Astrocyte (in vitro differentiated cells and primary cell): ENCODE data around the gene CWH43. TPM values are rescaled to one million over a fixed set of nuclear protein-coding genes. Genes with fewer than 3 reads are reported as not detected.

ENCODE experiments used
- DNase-seq: peaks from one replicate; pipeline ENCODE4 v3.0.0-alpha.2; 2010; ENCODE audit warnings: low read depth
- FAIRE-seq: peaks from 2 replicates; lab custom pipeline; 2011; peaks lifted over from hg19 to GRCh38; lab: Jason Lieb, UNC
- H2AFZ ChIP-seq: 2 replicates; pipeline ENCODE4 v1.6.0; 2012; ENCODE audit warnings: low read depth, low read length, inconsistent platforms
- H3K27ac ChIP-seq: 2 replicates; pipeline ENCODE4 v1.5.1; 2011; ENCODE audit warnings: low read depth, low read length, inconsistent platforms
- H3K27me3 ChIP-seq: 2 replicates; pipeline ENCODE4 v1.6.0; 2011; ENCODE audit warnings: low read length, inconsistent platforms; ENCODE audit not compliant: insufficient read depth
- H3K36me3 ChIP-seq: 2 replicates; pipeline ENCODE4 v1.5.1; 2011; ENCODE audit warnings: low read length, inconsistent platforms; ENCODE audit not compliant: insufficient read depth
- H3K4me1 ChIP-seq: 2 replicates; pipeline ENCODE4 v1.5.1; 2011; ENCODE audit warnings: low read length, inconsistent platforms; ENCODE audit not compliant: insufficient read depth
- H3K4me2 ChIP-seq: 2 replicates; pipeline ENCODE4 v1.6.0; 2012; ENCODE audit warnings: low read length, inconsistent platforms
- H3K4me3 ChIP-seq: 2 replicates; pipeline ENCODE4 v1.5.1; 2011; ENCODE audit warnings: low read depth, mild to moderate bottlenecking, low read length, inconsistent platforms; ENCODE audit not compliant: insufficient read depth
- H3K79me2 ChIP-seq: 2 replicates; pipeline ENCODE4 v1.6.0; 2012; ENCODE audit warnings: mild to moderate bottlenecking, low read length, inconsistent platforms; ENCODE audit not compliant: insufficient read depth
- H3K9ac ChIP-seq: 2 replicates; pipeline ENCODE4 v1.6.0; 2012; ENCODE audit warnings: mild to moderate bottlenecking, low read length, inconsistent platforms
- H3K9me3 ChIP-seq: 2 replicates; pipeline ENCODE4 v1.5.1; 2012; ENCODE audit warnings: low read depth, mild to moderate bottlenecking, low read length, inconsistent platforms; ENCODE audit not compliant: insufficient read depth
- H4K20me1 ChIP-seq: 2 replicates; pipeline ENCODE4 v1.6.0; 2012; ENCODE audit warnings: low read length, inconsistent platforms; ENCODE audit not compliant: insufficient read depth
- H3K27ac Mint-ChIP-seq: one replicate; pipeline ENCODE4 v1.8.0; 2021; ENCODE audit warnings: mild to moderate bottlenecking, mixed read lengths; ENCODE audit not compliant: unreplicated experiment
- H3K27me3 Mint-ChIP-seq: one replicate; pipeline ENCODE4 v1.8.0; 2021; ENCODE audit warnings: low read depth, mixed read lengths; ENCODE audit not compliant: unreplicated experiment
- H3K36me3 Mint-ChIP-seq: one replicate; pipeline ENCODE4 v1.8.0; 2021; ENCODE audit warnings: low read depth, mixed read lengths; ENCODE audit not compliant: unreplicated experiment
- H3K4me1 Mint-ChIP-seq: one replicate; pipeline ENCODE4 v1.8.0; 2021; ENCODE audit warnings: low read depth, mixed read lengths; ENCODE audit not compliant: unreplicated experiment
- H3K4me3 Mint-ChIP-seq: one replicate; pipeline ENCODE4 v1.8.0; 2021; ENCODE audit warnings: mild to moderate bottlenecking, moderate library complexity, mixed read lengths; ENCODE audit not compliant: unreplicated experiment
- H3K9me3 Mint-ChIP-seq: one replicate; pipeline ENCODE4 v1.8.0; 2021; ENCODE audit warnings: mild to moderate bottlenecking, mixed read lengths; ENCODE audit not compliant: unreplicated experiment
- CTCF ChIP-seq: IDR thresholded peaks from 2 replicates; pipeline ENCODE4 v1.5.1; 2011; ENCODE audit warnings: low read depth, mild to moderate bottlenecking, inconsistent platforms, low read length, moderate library complexity; ENCODE audit not compliant: insufficient read depth
- EZH2 ChIP-seq: IDR thresholded peaks from 2 replicates; pipeline ENCODE4 v1.6.1; 2012; ENCODE audit warnings: mild to moderate bottlenecking, low read length, inconsistent platforms; ENCODE audit not compliant: insufficient read depth
- total RNA-seq: library from RNA; stranded (reverse); gene quantifications from 2 replicates; pipeline ENCODE4 v1.2.1, GENCODE V29; 2021

The CWH43 gene
- total RNA-seq, 1 donor from 2014 or later: not detected

- H3K4me1 Mint-ChIP-seq: no peaks in the 10 kb centered on the region
- Histone ChIP-seq H3K4me2 (peak overlapping the region; percentile 59), H2AFZ (no peak overlapping the region), H3K27ac (no peak overlapping the region), H3K9ac (no peak overlapping the region), H3K4me3 (no peak overlapping the region), H3K79me2 (no peaks in the 10 kb centered on the region), H3K36me3 (no peaks in the 10 kb centered on the region), H4K20me1 (no peaks in the 10 kb centered on the region), H3K9me3 (peaks cover 3% of the 10 kb centered on the region), H3K4me1 (no peaks in the 10 kb centered on the region), H3K27me3 (peaks cover 21% of the 10 kb centered on the region)
- DNase-seq (no peak), FAIRE-seq (no peak)
- H3K27me3 Mint-ChIP-seq: peaks cover 64% of the 10 kb centered on the region
- TF ChIP-seq EZH2: no peak
- TF ChIP-seq CTCF: no peak
- H3K27ac Mint-ChIP-seq: no peak overlapping the region
- H3K36me3 Mint-ChIP-seq: peaks cover 2% of the 10 kb centered on the region
- no peak overlapping the region for H3K4me3 Mint-ChIP-seq
- H3K9me3 Mint-ChIP-seq: no peaks in the 10 kb centered on the region
Measured at GRCh38 chr4:48985602-48985975, 486 bp upstream of the CWH43 start.

GRCh38 chr4:48986654-48987164 is 634 bp downstream of the CWH43 start:
- H3K27me3 Mint-ChIP-seq: peaks cover 70% of the 10 kb centered on the region
- no peaks in the 10 kb centered on the region for H3K36me3 ChIP-seq
- H3K4me2 ChIP-seq: no peak overlapping the region
- H3K9ac ChIP-seq: no peak overlapping the region
- no peak overlapping the region for H3K27ac ChIP-seq
- H3K4me1 ChIP-seq: no peaks in the 10 kb centered on the region
- peaks cover 22% of the 10 kb centered on the region for H3K27me3 ChIP-seq
- H3K79me2 ChIP-seq: no peaks in the 10 kb centered on the region
- no peak for FAIRE-seq
- no peak for DNase-seq
- H3K4me3 Mint-ChIP-seq: no peak overlapping the region
- no peak overlapping the region for H3K4me3 ChIP-seq
- H3K4me1 Mint-ChIP-seq: no peaks in the 10 kb centered on the region
- no peaks in the 10 kb centered on the region for H3K9me3 Mint-ChIP-seq
- H3K27ac Mint-ChIP-seq: no peak overlapping the region
- no peak overlapping the region for H2AFZ ChIP-seq
- H3K9me3 ChIP-seq: peaks cover 3% of the 10 kb centered on the region
- H4K20me1 ChIP-seq: no peaks in the 10 kb centered on the region
- peaks cover 2% of the 10 kb centered on the region for H3K36me3 Mint-ChIP-seq
- no peak for TF ChIP-seq CTCF
- TF ChIP-seq EZH2: no peak

- no peak for TF ChIP-seq EZH2
- no peak for TF ChIP-seq CTCF
- no peak overlapping the region for H3K4me3 Mint-ChIP-seq
- DNase-seq: no peak
- H3K4me1 ChIP-seq: no peaks in the 10 kb centered on the region
- H4K20me1 ChIP-seq: no peaks in the 10 kb centered on the region
- no peak overlapping the region for H3K4me3 ChIP-seq
- no peaks in the 10 kb centered on the region for H3K36me3 ChIP-seq
- no peak overlapping the region for H3K9ac ChIP-seq
- FAIRE-seq: no peak
- H3K27ac Mint-ChIP-seq: no peak overlapping the region
- H3K4me1 Mint-ChIP-seq: no peaks in the 10 kb centered on the region
- peaks cover 24% of the 10 kb centered on the region for H3K27me3 ChIP-seq
- H3K27me3 Mint-ChIP-seq: peaks cover 67% of the 10 kb centered on the region
- no peak overlapping the region for H3K27ac ChIP-seq
- H3K79me2 ChIP-seq: no peaks in the 10 kb centered on the region
- H3K36me3 Mint-ChIP-seq: peaks cover 2% of the 10 kb centered on the region
- H2AFZ ChIP-seq: no peak overlapping the region
- no peaks in the 10 kb centered on the region for H3K9me3 Mint-ChIP-seq
- H3K4me2 ChIP-seq: no peak overlapping the region
- peaks cover 3% of the 10 kb centered on the region for H3K9me3 ChIP-seq
Measured at GRCh38 chr4:48989461-48990203, 3.6 kb downstream of the CWH43 start.
